ENCODE measurements around the gene HSPA12A. TPM values are rescaled to one million over a fixed set of nuclear protein-coding genes. Genes with fewer than 3 reads are reported as not detected.

Gene HSPA12A
- total RNA-seq, 1 donor from 2014 or later, result 11.0 TPM

GRCh38 chr10:116748041-116748440, 5.7 kb upstream of the HSPA12A start:
- no peak for TF ChIP-seq CTCF (conservative IDR thresholded peaks at IDR 0.05)
- DNase-seq (ENCODE audit: extremely low spot score, unreplicated experiment), result no peak
- H3K36me3 Mint-ChIP-seq, result no peaks in the 10 kb centered on the region
- H3K4me1 Mint-ChIP-seq (ENCODE audit: unreplicated experiment), result peaks cover 11% of the 10 kb centered on the region
- no peak overlapping the region for H3K4me3 Mint-ChIP-seq
- no peaks in the 10 kb centered on the region for H3K9me3 Mint-ChIP-seq
- H3K27me3 Mint-ChIP-seq, result peaks cover 43% of the 10 kb centered on the region
- H3K27ac Mint-ChIP-seq, result peak overlapping the region; percentile 36

- Mint-ChIP-seq H3K27me3 (peaks cover 42% of the 10 kb centered on the region), H3K27ac (no peak overlapping the region), H3K36me3 (no peaks in the 10 kb centered on the region), H3K4me3 (no peak overlapping the region), H3K4me1 (ENCODE audit: unreplicated experiment) (peaks cover 11% of the 10 kb centered on the region), H3K9me3 (no peaks in the 10 kb centered on the region)
- no peak for DNase-seq (ENCODE audit: extremely low spot score, unreplicated experiment)
- no peak for TF ChIP-seq CTCF (conservative IDR thresholded peaks at IDR 0.05)
Observed at GRCh38 chr10:116747325-116747724, 5.0 kb upstream of the HSPA12A start.

- Mint-ChIP-seq H3K4me1 (ENCODE audit: unreplicated experiment) (peaks cover 11% of the 10 kb centered on the region), H3K36me3 (no peaks in the 10 kb centered on the region), H3K4me3 (peak overlapping the region; percentile 69), H3K27ac (no peak overlapping the region), H3K27me3 (peaks cover 45% of the 10 kb centered on the region), H3K9me3 (no peaks in the 10 kb centered on the region)
- TF ChIP-seq CTCF (conservative IDR thresholded peaks at IDR 0.05), result no peak
- no peak for DNase-seq (ENCODE audit: extremely low spot score, unreplicated experiment)
Observed at GRCh38 chr10:116744885-116745284, 2.5 kb upstream of the HSPA12A start.

GRCh38 chr10:116744163-116744753, 1.9 kb upstream of the HSPA12A start:
- Mint-ChIP-seq H3K27me3 (peaks cover 52% of the 10 kb centered on the region), H3K27ac (peak overlapping the region; percentile 82), H3K9me3 (no peaks in the 10 kb centered on the region), H3K36me3 (no peaks in the 10 kb centered on the region), H3K4me1 (ENCODE audit: unreplicated experiment) (peaks cover 11% of the 10 kb centered on the region), H3K4me3 (peak overlapping the region; percentile 86)
- no peak for TF ChIP-seq CTCF (conservative IDR thresholded peaks at IDR 0.05)
- DNase-seq (ENCODE audit: extremely low spot score, unreplicated experiment), result no peak

GRCh38 chr10:116743266-116744064, 1.1 kb upstream of the HSPA12A start:
- no peaks in the 10 kb centered on the region for H3K9me3 Mint-ChIP-seq
- peaks cover 52% of the 10 kb centered on the region for H3K27me3 Mint-ChIP-seq
- no peak for TF ChIP-seq CTCF (conservative IDR thresholded peaks at IDR 0.05)
- H3K27ac Mint-ChIP-seq, result peak overlapping the region; percentile 82
- H3K4me1 Mint-ChIP-seq (ENCODE audit: unreplicated experiment), result peaks cover 11% of the 10 kb centered on the region
- no peak for DNase-seq (ENCODE audit: extremely low spot score, unreplicated experiment)
- H3K4me3 Mint-ChIP-seq, result peak overlapping the region; percentile 86
- H3K36me3 Mint-ChIP-seq, result no peaks in the 10 kb centered on the region

Data from type B pancreatic cell (in vitro differentiated cells).